Measurements from ENCODE around the gene ISM1.

DNA sequence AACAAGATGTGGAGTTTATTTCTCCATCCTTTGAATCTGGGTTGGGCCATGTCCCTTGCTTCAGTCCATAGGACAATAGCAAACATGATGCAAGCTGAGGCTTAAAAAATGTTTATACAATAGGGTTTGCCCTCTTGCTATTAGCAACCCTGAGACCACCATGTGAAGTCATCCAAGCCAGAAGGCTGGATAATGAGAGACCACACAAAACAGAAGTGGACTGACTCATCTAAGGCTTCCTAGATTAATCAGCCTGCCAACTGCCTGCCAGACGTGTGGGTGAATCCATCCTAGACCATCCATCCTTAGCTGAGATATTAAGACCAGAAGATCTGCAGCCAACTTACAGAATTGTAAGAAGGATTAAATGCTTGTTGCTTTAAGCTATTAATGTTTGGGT lies 38.1 kb upstream of the ISM1 start:
- TF ChIP-seq POLR2A (IDR thresholded peaks at IDR 0.05): no peak
- TF ChIP-seq, protein P1, sequence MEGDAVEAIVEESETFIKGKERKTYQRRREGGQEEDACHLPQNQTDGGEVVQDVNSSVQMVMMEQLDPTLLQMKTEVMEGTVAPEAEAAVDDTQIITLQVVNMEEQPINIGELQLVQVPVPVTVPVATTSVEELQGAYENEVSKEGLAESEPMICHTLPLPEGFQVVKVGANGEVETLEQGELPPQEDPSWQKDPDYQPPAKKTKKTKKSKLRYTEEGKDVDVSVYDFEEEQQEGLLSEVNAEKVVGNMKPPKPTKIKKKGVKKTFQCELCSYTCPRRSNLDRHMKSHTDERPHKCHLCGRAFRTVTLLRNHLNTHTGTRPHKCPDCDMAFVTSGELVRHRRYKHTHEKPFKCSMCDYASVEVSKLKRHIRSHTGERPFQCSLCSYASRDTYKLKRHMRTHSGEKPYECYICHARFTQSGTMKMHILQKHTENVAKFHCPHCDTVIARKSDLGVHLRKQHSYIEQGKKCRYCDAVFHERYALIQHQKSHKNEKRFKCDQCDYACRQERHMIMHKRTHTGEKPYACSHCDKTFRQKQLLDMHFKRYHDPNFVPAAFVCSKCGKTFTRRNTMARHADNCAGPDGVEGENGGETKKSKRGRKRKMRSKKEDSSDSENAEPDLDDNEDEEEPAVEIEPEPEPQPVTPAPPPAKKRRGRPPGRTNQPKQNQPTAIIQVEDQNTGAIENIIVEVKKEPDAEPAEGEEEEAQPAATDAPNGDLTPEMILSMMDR (IDR thresholded peaks at IDR 0.05): no peak

Measured in transverse colon (tissue), 3 donors.